ENCODE results near the gene TAF1.

The TAF1 gene

DNA sequence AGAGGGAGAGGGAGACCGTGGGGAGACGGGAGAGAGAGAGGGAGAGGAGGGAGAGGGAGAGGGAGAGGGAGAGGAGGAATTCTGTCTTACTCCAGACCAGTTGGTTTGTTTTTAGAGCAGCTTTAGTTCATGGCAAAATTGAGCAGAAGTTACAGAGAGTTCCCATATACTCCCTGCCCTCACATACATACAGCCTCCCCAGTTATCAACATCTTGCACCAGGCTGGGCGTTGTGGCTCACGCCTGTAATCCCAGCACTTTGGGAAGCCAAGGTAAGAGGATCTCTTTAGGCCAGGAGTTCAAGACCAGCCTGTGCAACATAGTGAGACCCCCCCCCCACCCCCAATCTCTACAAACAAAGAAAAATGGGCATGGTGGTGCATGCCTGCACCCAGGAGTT is 86.9 kb downstream of the TAF1 start:
- Histone ChIP-seq H3K9ac (ENCODE audit: low read length) (no peak overlapping the region), H2AK5ac (ENCODE audit: low read length) (no peak overlapping the region), H4K8ac (ENCODE audit: low read depth, low read length) (no peak overlapping the region), H3K4me3 (ENCODE audit: low read length) (no peak overlapping the region), H2BK5ac (ENCODE audit: low read length) (no peak overlapping the region), H3K4me1 (ENCODE audit: control insufficient read depth, low read depth, low read length) (no peaks in the 10 kb centered on the region), H2BK15ac (replicated peaks; ENCODE audit: low read depth) (no peak overlapping the region), H2BK120ac (ENCODE audit: low read depth, low read length) (no peak overlapping the region), H3K23ac (ENCODE audit: low read length) (no peak overlapping the region), H3K27ac (ENCODE audit: low read depth, low read length) (no peak overlapping the region), H3K4me2 (ENCODE audit: low read length) (no peak overlapping the region), H3K4ac (ENCODE audit: low read depth, low read length) (no peak overlapping the region), H3K36me3 (ENCODE audit: control insufficient read depth, insufficient read depth, low read length) (no peaks in the 10 kb centered on the region), H3K79me2 (ENCODE audit: control insufficient read depth, insufficient read depth, low read length) (no peaks in the 10 kb centered on the region), H4K5ac (ENCODE audit: low read length) (no peak overlapping the region), H3K18ac (ENCODE audit: low read length) (no peak overlapping the region), H3K27me3 (ENCODE audit: insufficient read depth, low read length, poor library complexity) (no peaks in the 10 kb centered on the region), H3K79me1 (ENCODE audit: low read length) (no peaks in the 10 kb centered on the region), H3K56ac (ENCODE audit: low read length) (no peak overlapping the region)
- no CpG with 5 or more reads among the region's 4 CpGs for WGBS (ENCODE audit: extremely low coverage, insufficient coverage, low lambda C conversion rate)
- DNase-seq = no peak

DNA sequence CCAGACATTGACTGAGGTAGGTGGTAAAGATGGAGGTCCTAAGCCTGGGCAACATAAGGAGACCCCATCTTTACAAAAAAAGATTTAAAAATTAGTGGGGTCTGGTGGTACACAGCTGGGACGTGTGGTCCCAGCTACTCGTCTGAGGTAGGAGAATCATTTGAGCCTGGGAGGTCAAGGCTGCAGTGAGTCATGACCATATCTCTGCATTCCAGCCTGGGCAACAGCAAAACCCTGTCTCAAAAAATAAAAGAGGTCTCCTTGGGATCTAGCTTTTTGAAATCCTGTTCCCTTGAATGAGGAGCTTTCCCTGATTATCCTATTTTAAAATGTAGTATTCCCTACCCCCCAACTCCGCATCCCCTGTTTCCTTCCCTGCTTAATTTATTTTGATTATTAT is 88.1 kb downstream of the TAF1 start:
- DNase-seq = no peak
- no peak overlapping the region for H2BK120ac ChIP-seq (ENCODE audit: low read depth, low read length)
- H3K36me3 ChIP-seq (ENCODE audit: control insufficient read depth, insufficient read depth, low read length) = no peaks in the 10 kb centered on the region
- no peaks in the 10 kb centered on the region for H3K4me1 ChIP-seq (ENCODE audit: control insufficient read depth, low read depth, low read length)
- H4K8ac ChIP-seq (ENCODE audit: low read depth, low read length) = no peak overlapping the region
- H4K5ac ChIP-seq (ENCODE audit: low read length) = no peak overlapping the region
- H2BK5ac ChIP-seq (ENCODE audit: low read length) = no peak overlapping the region
- H3K79me1 ChIP-seq (ENCODE audit: low read length) = no peaks in the 10 kb centered on the region
- H3K79me2 ChIP-seq (ENCODE audit: control insufficient read depth, insufficient read depth, low read length) = no peaks in the 10 kb centered on the region
- H2BK15ac ChIP-seq (replicated peaks; ENCODE audit: low read depth) = no peak overlapping the region
- WGBS (ENCODE audit: extremely low coverage, insufficient coverage, low lambda C conversion rate) = no CpG with 5 or more reads among the region's 3 CpGs
- no peak overlapping the region for H3K9ac ChIP-seq (ENCODE audit: low read length)
- no peak overlapping the region for H3K4ac ChIP-seq (ENCODE audit: low read depth, low read length)
- H3K4me3 ChIP-seq (ENCODE audit: low read length) = no peak overlapping the region
- no peaks in the 10 kb centered on the region for H3K27me3 ChIP-seq (ENCODE audit: insufficient read depth, low read length, poor library complexity)
- no peak overlapping the region for H3K23ac ChIP-seq (ENCODE audit: low read length)
- H3K4me2 ChIP-seq (ENCODE audit: low read length) = no peak overlapping the region
- no peak overlapping the region for H3K18ac ChIP-seq (ENCODE audit: low read length)
- no peak overlapping the region for H3K27ac ChIP-seq (ENCODE audit: low read depth, low read length)
- H2AK5ac ChIP-seq (ENCODE audit: low read length) = no peak overlapping the region
- no peak overlapping the region for H3K56ac ChIP-seq (ENCODE audit: low read length)

DNA sequence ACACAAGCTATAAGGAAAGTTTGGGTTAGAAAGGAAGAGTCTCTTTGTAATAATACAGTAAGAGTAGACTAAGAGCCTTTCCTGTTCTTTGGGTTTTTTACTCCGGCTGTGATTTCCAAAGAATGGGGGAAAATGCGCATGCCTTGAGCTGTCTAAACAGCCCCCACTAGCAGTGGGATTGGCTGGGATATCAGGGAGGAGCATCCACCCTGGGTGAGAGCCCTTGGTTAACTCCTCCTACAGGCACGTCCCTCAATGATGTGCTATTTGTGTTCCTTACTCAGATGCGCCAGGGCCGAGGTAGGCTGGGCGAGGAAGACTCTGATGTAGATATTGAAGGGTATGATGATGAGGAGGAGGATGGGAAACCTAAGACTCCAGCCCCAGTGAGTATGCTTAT is 92.7 kb downstream of the TAF1 start:
- no peak overlapping the region for H3K18ac ChIP-seq (ENCODE audit: low read length)
- peak; percentile 10 for DNase-seq
- no peak overlapping the region for H3K56ac ChIP-seq (ENCODE audit: low read length)
- no peak overlapping the region for H3K4ac ChIP-seq (ENCODE audit: low read depth, low read length)
- no peak overlapping the region for H3K23ac ChIP-seq (ENCODE audit: low read length)
- no peaks in the 10 kb centered on the region for H3K4me1 ChIP-seq (ENCODE audit: control insufficient read depth, low read depth, low read length)
- H3K79me2 ChIP-seq (ENCODE audit: control insufficient read depth, insufficient read depth, low read length) = no peaks in the 10 kb centered on the region
- no peak overlapping the region for H2BK15ac ChIP-seq (replicated peaks; ENCODE audit: low read depth)
- H3K79me1 ChIP-seq (ENCODE audit: low read length) = no peaks in the 10 kb centered on the region
- H4K5ac ChIP-seq (ENCODE audit: low read length) = no peak overlapping the region
- H3K27ac ChIP-seq (ENCODE audit: low read depth, low read length) = no peak overlapping the region
- H4K8ac ChIP-seq (ENCODE audit: low read depth, low read length) = no peak overlapping the region
- H3K4me2 ChIP-seq (ENCODE audit: low read length) = no peak overlapping the region
- H2BK5ac ChIP-seq (ENCODE audit: low read length) = no peak overlapping the region
- peaks cover 6% of the 10 kb centered on the region for H3K36me3 ChIP-seq (ENCODE audit: control insufficient read depth, insufficient read depth, low read length)
- no peak overlapping the region for H2AK5ac ChIP-seq (ENCODE audit: low read length)
- no CpG with 5 or more reads among the region's 6 CpGs for WGBS (ENCODE audit: extremely low coverage, insufficient coverage, low lambda C conversion rate)
- H3K9ac ChIP-seq (ENCODE audit: low read length) = no peak overlapping the region
- no peak overlapping the region for H2BK120ac ChIP-seq (ENCODE audit: low read depth, low read length)
- H3K27me3 ChIP-seq (ENCODE audit: insufficient read depth, low read length, poor library complexity) = no peaks in the 10 kb centered on the region
- no peak overlapping the region for H3K4me3 ChIP-seq (ENCODE audit: low read length)

DNA sequence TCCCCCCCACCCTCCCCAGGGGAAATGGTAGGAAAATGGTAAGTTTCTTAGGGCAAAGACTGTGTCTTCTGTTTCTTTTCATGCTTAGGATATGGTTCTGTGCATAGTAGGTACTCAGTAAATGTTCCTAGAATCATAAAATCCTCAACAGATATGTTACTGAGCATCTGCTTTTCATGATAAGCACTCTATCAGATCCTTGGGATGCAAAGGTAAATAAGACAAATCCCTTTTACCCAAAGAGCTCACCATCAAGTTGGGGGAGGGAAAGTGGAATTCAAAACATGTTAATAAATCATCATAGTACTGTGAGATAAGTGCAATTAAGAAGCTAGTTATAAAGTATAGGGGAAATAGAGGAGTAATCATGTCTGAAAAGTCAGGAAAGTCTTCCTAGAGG is 98.8 kb downstream of the TAF1 start:
- Histone ChIP-seq H4K8ac (ENCODE audit: low read depth, low read length) (no peak overlapping the region), H3K79me1 (ENCODE audit: low read length) (no peaks in the 10 kb centered on the region), H3K18ac (ENCODE audit: low read length) (no peak overlapping the region), H3K27ac (ENCODE audit: low read depth, low read length) (no peak overlapping the region), H3K4me1 (ENCODE audit: control insufficient read depth, low read depth, low read length) (no peaks in the 10 kb centered on the region), H3K4me3 (ENCODE audit: low read length) (no peak overlapping the region), H2AK5ac (ENCODE audit: low read length) (no peak overlapping the region), H3K9ac (ENCODE audit: low read length) (no peak overlapping the region), H3K36me3 (ENCODE audit: control insufficient read depth, insufficient read depth, low read length) (peaks cover 5% of the 10 kb centered on the region), H2BK5ac (ENCODE audit: low read length) (no peak overlapping the region), H3K56ac (ENCODE audit: low read length) (no peak overlapping the region), H2BK15ac (replicated peaks; ENCODE audit: low read depth) (no peak overlapping the region), H3K27me3 (ENCODE audit: insufficient read depth, low read length, poor library complexity) (no peaks in the 10 kb centered on the region), H3K4ac (ENCODE audit: low read depth, low read length) (no peak overlapping the region), H2BK120ac (ENCODE audit: low read depth, low read length) (no peak overlapping the region), H3K4me2 (ENCODE audit: low read length) (no peak overlapping the region), H3K79me2 (ENCODE audit: control insufficient read depth, insufficient read depth, low read length) (no peaks in the 10 kb centered on the region), H3K23ac (ENCODE audit: low read length) (no peak overlapping the region), H4K5ac (ENCODE audit: low read length) (no peak overlapping the region)
- no peak for DNase-seq

DNA sequence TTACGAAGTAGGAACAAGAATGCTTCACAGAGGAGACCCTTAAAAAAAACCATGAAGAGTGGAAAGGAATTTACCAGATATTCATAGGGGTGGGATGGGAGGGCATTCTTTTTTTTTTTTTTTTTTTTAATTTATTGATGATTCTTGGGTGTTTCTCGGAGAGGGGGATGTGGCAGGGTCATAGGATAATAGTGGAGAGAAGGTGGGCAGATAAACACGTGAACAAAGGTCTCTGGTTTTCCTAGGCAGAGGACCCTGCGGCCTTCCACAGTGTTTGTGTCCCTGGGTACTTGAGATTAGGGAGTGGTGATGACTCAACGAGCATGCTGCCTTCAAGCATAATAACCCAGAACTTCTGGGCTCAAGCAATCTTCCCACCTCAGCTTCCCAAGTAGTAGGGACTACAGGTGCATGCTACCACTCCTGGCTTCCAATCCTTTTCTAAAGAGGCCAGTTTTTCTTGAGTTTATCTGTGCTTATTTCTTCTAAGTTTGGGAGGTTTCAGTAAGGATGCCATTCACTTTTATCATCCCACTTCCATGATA is 100.9 kb downstream of the TAF1 start:
- H2BK120ac ChIP-seq (ENCODE audit: low read depth, low read length) = no peak overlapping the region
- H3K4me2 ChIP-seq (ENCODE audit: low read length) = no peak overlapping the region
- no peak overlapping the region for H2BK5ac ChIP-seq (ENCODE audit: low read length)
- H3K4ac ChIP-seq (ENCODE audit: low read depth, low read length) = no peak overlapping the region
- WGBS (ENCODE audit: extremely low coverage, insufficient coverage, low lambda C conversion rate) = no CpG with 5 or more reads among the region's 5 CpGs
- H3K9ac ChIP-seq (ENCODE audit: low read length) = no peak overlapping the region
- no peak overlapping the region for H4K5ac ChIP-seq (ENCODE audit: low read length)
- H3K27me3 ChIP-seq (ENCODE audit: insufficient read depth, low read length, poor library complexity) = no peaks in the 10 kb centered on the region
- no peak overlapping the region for H3K18ac ChIP-seq (ENCODE audit: low read length)
- peaks cover 2% of the 10 kb centered on the region for H3K36me3 ChIP-seq (ENCODE audit: control insufficient read depth, insufficient read depth, low read length)
- H2BK15ac ChIP-seq (replicated peaks; ENCODE audit: low read depth) = no peak overlapping the region
- H3K4me1 ChIP-seq (ENCODE audit: control insufficient read depth, low read depth, low read length) = no peaks in the 10 kb centered on the region
- no peak for DNase-seq
- no peak overlapping the region for H3K23ac ChIP-seq (ENCODE audit: low read length)
- H3K79me2 ChIP-seq (ENCODE audit: control insufficient read depth, insufficient read depth, low read length) = no peaks in the 10 kb centered on the region
- H3K56ac ChIP-seq (ENCODE audit: low read length) = no peak overlapping the region
- H2AK5ac ChIP-seq (ENCODE audit: low read length) = no peak overlapping the region
- no peak overlapping the region for H4K8ac ChIP-seq (ENCODE audit: low read depth, low read length)
- H3K27ac ChIP-seq (ENCODE audit: low read depth, low read length) = no peak overlapping the region
- H3K79me1 ChIP-seq (ENCODE audit: low read length) = no peaks in the 10 kb centered on the region
- H3K4me3 ChIP-seq (ENCODE audit: low read length) = no peak overlapping the region

GRCh38 chrX:71475785-71476540 is 109.8 kb downstream of the TAF1 start:
- no peak overlapping the region for H2AK5ac ChIP-seq (ENCODE audit: low read length)
- H3K18ac ChIP-seq (ENCODE audit: low read length) = no peak overlapping the region
- no peak overlapping the region for H3K4me3 ChIP-seq (ENCODE audit: low read length)
- no peak overlapping the region for H2BK15ac ChIP-seq (replicated peaks; ENCODE audit: low read depth)
- whole genome bisulfite sequencing (ENCODE audit: extremely low coverage, insufficient coverage, low lambda C conversion rate) = no CpG with 5 or more reads among the region's 8 CpGs
- H4K8ac ChIP-seq (ENCODE audit: low read depth, low read length) = no peak overlapping the region
- H2BK5ac ChIP-seq (ENCODE audit: low read length) = no peak overlapping the region
- H3K4me1 ChIP-seq (ENCODE audit: control insufficient read depth, low read depth, low read length) = no peaks in the 10 kb centered on the region
- H3K9ac ChIP-seq (ENCODE audit: low read length) = no peak overlapping the region
- no peaks in the 10 kb centered on the region for H3K79me2 ChIP-seq (ENCODE audit: control insufficient read depth, insufficient read depth, low read length)
- no peaks in the 10 kb centered on the region for H3K36me3 ChIP-seq (ENCODE audit: control insufficient read depth, insufficient read depth, low read length)
- no peak overlapping the region for H4K5ac ChIP-seq (ENCODE audit: low read length)
- no peaks in the 10 kb centered on the region for H3K27me3 ChIP-seq (ENCODE audit: insufficient read depth, low read length, poor library complexity)
- no peak overlapping the region for H3K27ac ChIP-seq (ENCODE audit: low read depth, low read length)
- no peak overlapping the region for H3K56ac ChIP-seq (ENCODE audit: low read length)
- no peak overlapping the region for H3K4me2 ChIP-seq (ENCODE audit: low read length)
- no peak overlapping the region for H2BK120ac ChIP-seq (ENCODE audit: low read depth, low read length)
- DNase-seq = peak; percentile 21
- no peaks in the 10 kb centered on the region for H3K79me1 ChIP-seq (ENCODE audit: low read length)
- H3K23ac ChIP-seq (ENCODE audit: low read length) = no peak overlapping the region
- H3K4ac ChIP-seq (ENCODE audit: low read depth, low read length) = no peak overlapping the region

All from mesendoderm (in vitro differentiated cells).